Hepatocyte (in vitro differentiated cells): Measurements from ENCODE around the gene PLPPR1. TPM values are rescaled to one million over a fixed set of nuclear protein-coding genes. Genes with fewer than 3 reads are reported as not detected.

Source experiments
- DNase-seq: peaks from one replicate; pipeline ENCODE4 v3.0.0-alpha.2; 2016; ENCODE audit warnings: low spot score
- H2AFZ ChIP-seq: fragments of 200-600 bp; sonication (generic); 2 replicates; pipeline ENCODE4 v1.6.0; 2016; ENCODE audit warnings: antibody characterized with exemption, mild to moderate bottlenecking
- H3K27ac ChIP-seq: fragments of 200-600 bp; sonication (generic); 2 replicates; pipeline ENCODE4 v1.5.1; 2016; ENCODE audit warnings: mild to moderate bottlenecking
- H3K27me3 ChIP-seq: fragments of 200-600 bp; sonication (generic); 2 replicates; pipeline ENCODE4 v1.6.1; 2016
- H3K36me3 ChIP-seq: fragments of 200-600 bp; sonication (generic); replicated peaks from 2 replicates; pipeline ENCODE4 v1.5.1; 2016; ENCODE audit warnings: low read depth; ENCODE audit not compliant: insufficient read depth
- H3K4me1 ChIP-seq: fragments of 200-600 bp; sonication (generic); 2 replicates; pipeline ENCODE4 v1.5.1; 2016; ENCODE audit warnings: mild to moderate bottlenecking, moderate library complexity; ENCODE audit not compliant: insufficient read depth
- H3K4me2 ChIP-seq: fragments of 200-600 bp; sonication (generic); 2 replicates; pipeline ENCODE4 v1.6.0; 2016
- H3K4me3 ChIP-seq: fragments of 200-600 bp; sonication (generic); 2 replicates; pipeline ENCODE4 v1.5.1; 2016; ENCODE audit warnings: mild to moderate bottlenecking
- H3K79me2 ChIP-seq: fragments of 200-600 bp; sonication (generic); 2 replicates; pipeline ENCODE4 v1.6.0; 2017; ENCODE audit warnings: mild to moderate bottlenecking
- H3K9me2 ChIP-seq: fragments of 200-600 bp; sonication (generic); replicated peaks from 2 replicates; pipeline ENCODE4 v1.6.0; 2017; ENCODE audit warnings: mild to moderate bottlenecking; ENCODE audit not compliant: insufficient read depth
- H3K9me3 ChIP-seq: fragments of 200-600 bp; sonication (generic); 2 replicates; pipeline ENCODE4 v1.5.1; 2016; ENCODE audit warnings: low read depth, mild to moderate bottlenecking
- H4K20me1 ChIP-seq: fragments of 200-600 bp; sonication (generic); 2 replicates; pipeline ENCODE4 v1.6.0; 2016; ENCODE audit warnings: mild to moderate bottlenecking; ENCODE audit not compliant: insufficient read depth, poor library complexity, severe bottlenecking
- CTCF ChIP-seq: fragments of 200-600 bp; sonication (generic); IDR thresholded peaks from 2 replicates; pipeline ENCODE4 v1.5.1; 2016; ENCODE audit warnings: antibody characterized with exemption, mild to moderate bottlenecking; ENCODE audit not compliant: poor library complexity
- EZH2 ChIP-seq: fragments of 200-600 bp; sonication (generic); IDR thresholded peaks from 2 replicates; pipeline ENCODE4 v1.6.1; 2016; ENCODE audit warnings: antibody characterized with exemption, mild to moderate bottlenecking, borderline replicate concordance
- EZH2phosphoT487 ChIP-seq: fragments of 200-600 bp; sonication (generic); IDR thresholded peaks from one replicate; pipeline ENCODE4 v1.6.1; 2018; ENCODE audit warnings: antibody characterized with exemption, mild to moderate bottlenecking, low read depth, moderate library complexity; ENCODE audit not compliant: unreplicated experiment, severe bottlenecking
- WGBS: methylation state at CpG from one replicate; pipeline ENCODE4 v1.1.6; 2016; ENCODE audit warnings: low lambda C conversion rate; ENCODE audit errors: missing lambda C conversion rate; 5-methylcytosine and 5-hydroxymethylcytosine counted together
- polyA plus RNA-seq: library from polyadenylated mRNA; unstranded; fragments of >200 nt; fragmentation: Nextera tagmentation; extraction: Ambion mirVana; gene quantifications from 2 replicates; pipeline ENCODE4 v1.2.1, GENCODE V29; 2016
- total RNA-seq: library from RNA; depleted of rRNA; stranded (reverse); fragments of >200 nt; gene quantifications from 2 replicates; pipeline ENCODE4 v1.2.3, GENCODE V29; 2014

Gene PLPPR1
- total and polyA plus RNA-seq, 2 experiments from 2014 or later: 0.27 to 2.1 TPM

- Histone ChIP-seq H3K27me3 (no peaks in the 10 kb centered on the region), H3K9me3 (no peaks in the 10 kb centered on the region), H2AFZ (no peak overlapping the region), H3K36me3 (no peaks in the 10 kb centered on the region), H3K9me2 (no peaks in the 10 kb centered on the region), H3K27ac (no peak overlapping the region), H3K79me2 (no peaks in the 10 kb centered on the region), H3K4me2 (no peak overlapping the region), H3K4me1 (no peaks in the 10 kb centered on the region), H4K20me1 (no peaks in the 10 kb centered on the region), H3K4me3 (no peak overlapping the region)
- TF ChIP-seq EZH2phosphoT487: no peak
- TF ChIP-seq EZH2: no peak
- no peak for DNase-seq
Observed at GRCh38 chr9:101064206-101064605, 35.7 kb downstream of the PLPPR1 start.

- WGBS: 94% methylated on average over 1 of the region's 1 CpG
- H4K20me1 ChIP-seq: no peaks in the 10 kb centered on the region
Observed at GRCh38 chr9:101065930-101066329, 37.4 kb downstream of the PLPPR1 start.

GRCh38 chr9:101068696-101069095 is 40.2 kb downstream of the PLPPR1 start:
- Histone ChIP-seq H3K9me3 (no peaks in the 10 kb centered on the region), H3K4me1 (no peaks in the 10 kb centered on the region), H3K27me3 (peaks cover 4% of the 10 kb centered on the region), H3K9me2 (no peaks in the 10 kb centered on the region), H3K4me2 (no peak overlapping the region), H3K27ac (no peak overlapping the region), H3K79me2 (no peaks in the 10 kb centered on the region), H2AFZ (no peak overlapping the region), H3K36me3 (no peaks in the 10 kb centered on the region), H3K4me3 (no peak overlapping the region), H4K20me1 (no peaks in the 10 kb centered on the region)
- WGBS: 64% methylated on average over 1 of the region's 1 CpG
- no peak for DNase-seq
- TF ChIP-seq CTCF: no peak
- TF ChIP-seq EZH2phosphoT487: no peak
- TF ChIP-seq EZH2: no peak

More at GRCh38 chr9:101065930-101066329, 37.4 kb downstream of the PLPPR1 start:
- Histone ChIP-seq H2AFZ (no peak overlapping the region), H3K79me2 (no peaks in the 10 kb centered on the region), H3K27ac (no peak overlapping the region), H3K27me3 (no peaks in the 10 kb centered on the region), H3K4me2 (no peak overlapping the region), H3K4me1 (no peaks in the 10 kb centered on the region), H3K9me2 (no peaks in the 10 kb centered on the region), H3K4me3 (no peak overlapping the region), H3K9me3 (no peaks in the 10 kb centered on the region), H3K36me3 (no peaks in the 10 kb centered on the region)
- TF ChIP-seq EZH2 (no peak), EZH2phosphoT487 (no peak), CTCF (no peak)
- no peak for DNase-seq

- no peaks in the 10 kb centered on the region for H3K9me3 ChIP-seq
- no peaks in the 10 kb centered on the region for H3K9me2 ChIP-seq
- no peaks in the 10 kb centered on the region for H3K36me3 ChIP-seq
- H4K20me1 ChIP-seq: no peaks in the 10 kb centered on the region
- no peak overlapping the region for H2AFZ ChIP-seq
- H3K79me2 ChIP-seq: no peaks in the 10 kb centered on the region
- H3K4me2 ChIP-seq: no peak overlapping the region
- WGBS: 90% methylated on average over 3 of the region's 3 CpGs
- H3K4me3 ChIP-seq: no peak overlapping the region
- DNase-seq: no peak
- peaks cover 4% of the 10 kb centered on the region for H3K27me3 ChIP-seq
- TF ChIP-seq CTCF (no peak), EZH2phosphoT487 (no peak), EZH2 (no peak)
- H3K27ac ChIP-seq: no peak overlapping the region
- no peaks in the 10 kb centered on the region for H3K4me1 ChIP-seq
Observed at GRCh38 chr9:101072259-101072658, 43.7 kb downstream of the PLPPR1 start.
